ENCODE measurements around the gene TRPV6. TPM values are rescaled to one million over a fixed set of nuclear protein-coding genes. Genes with fewer than 3 reads are reported as not detected.

TRPV6 gene
- total RNA-seq, 6 donors from 2014 or later, result 0.23 to 1.5 (median 0.68) TPM

GRCh38 chr7:142919656-142920055 lies 34.1 kb upstream of the TRPV6 start:
- TF ChIP-seq CTCF (IDR thresholded peaks at IDR 0.05), result no peak
- TF ChIP-seq POLR2AphosphoS5 (IDR thresholded peaks at IDR 0.05), result no peak
- TF ChIP-seq EP300 (IDR thresholded peaks at IDR 0.05), result no peak
- no peak for TF ChIP-seq POLR2A (IDR thresholded peaks at IDR 0.05)
- ATAC-seq (ENCODE audit: low FRiP score in 2 of 2) (no peak), DNase-seq (no peak)
- Histone ChIP-seq H3K4me1 (no peaks in the 10 kb centered on the region), H3K4me3 (no peak overlapping the region), H3K27me3 (no peaks in the 10 kb centered on the region), H3K36me3 (no peaks in the 10 kb centered on the region), H3K27ac (no peak overlapping the region), H3K9me3 (no peaks in the 10 kb centered on the region)
- WGBS, 2 donors, result 92 to 97% methylated on average over 3 of the region's 3 CpGs

DNA sequence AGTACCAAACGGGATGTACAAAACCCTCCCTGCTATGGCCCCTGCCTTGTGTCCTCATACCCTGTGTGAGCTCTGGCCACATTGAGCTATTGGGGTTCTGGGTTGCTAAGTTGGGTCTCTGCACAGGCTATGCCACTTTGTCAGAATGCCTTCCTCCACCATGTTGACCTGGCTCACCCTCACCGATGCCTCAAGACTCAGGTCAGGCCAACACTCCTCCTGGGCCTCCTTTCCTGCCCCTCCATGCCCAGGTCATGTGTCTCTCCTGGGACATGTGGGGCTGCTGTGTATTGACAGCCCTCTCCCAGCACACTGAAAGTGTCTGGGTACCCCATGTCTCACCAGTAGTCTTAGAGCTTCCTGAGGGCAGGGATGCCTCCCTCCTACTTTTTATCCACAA lies 33.4 kb upstream of the TRPV6 start:
- no peaks in the 10 kb centered on the region for H3K27me3 ChIP-seq
- DNase-seq (no peak), ATAC-seq (ENCODE audit: low FRiP score in 2 of 2) (no peak)
- H3K4me1 ChIP-seq, result no peaks in the 10 kb centered on the region
- 79 to 89% methylated on average over 1 to 2 of the region's 2 CpGs for WGBS, 2 donors
- no peak for TF ChIP-seq POLR2AphosphoS5 (IDR thresholded peaks at IDR 0.05)
- no peak for TF ChIP-seq POLR2A (IDR thresholded peaks at IDR 0.05)
- no peak for TF ChIP-seq CTCF (IDR thresholded peaks at IDR 0.05)
- TF ChIP-seq EP300 (IDR thresholded peaks at IDR 0.05), result no peak
- no peaks in the 10 kb centered on the region for H3K9me3 ChIP-seq
- H3K36me3 ChIP-seq, result no peaks in the 10 kb centered on the region
- no peak overlapping the region for H3K27ac ChIP-seq
- no peak overlapping the region for H3K4me3 ChIP-seq

- ATAC-seq (ENCODE audit: low FRiP score in 2 of 2), result no peak
- H3K4me1 ChIP-seq, result no peaks in the 10 kb centered on the region
- no peaks in the 10 kb centered on the region for H3K27me3 ChIP-seq
- H3K9me3 ChIP-seq, result no peaks in the 10 kb centered on the region
- no peak overlapping the region for H3K27ac ChIP-seq
- no peaks in the 10 kb centered on the region for H3K36me3 ChIP-seq
- 78 to 81% methylated on average over 3 of the region's 3 CpGs for WGBS, 2 donors
- DNase-seq, result no peak
- no peak overlapping the region for H3K4me3 ChIP-seq
- TF ChIP-seq POLR2AphosphoS5 (IDR thresholded peaks at IDR 0.05), result no peak
- no peak for TF ChIP-seq CTCF (IDR thresholded peaks at IDR 0.05)
- TF ChIP-seq POLR2A (IDR thresholded peaks at IDR 0.05), result no peak
- TF ChIP-seq EP300 (IDR thresholded peaks at IDR 0.05), result no peak
These were observed 31.9 kb upstream of the TRPV6 start for GRCh38 chr7:142917447-142917846.

- Histone ChIP-seq H3K9me3 (no peaks in the 10 kb centered on the region), H3K4me1 (no peaks in the 10 kb centered on the region), H3K36me3 (no peaks in the 10 kb centered on the region), H3K27ac (no peak overlapping the region), H3K4me3 (no peak overlapping the region), H3K27me3 (no peaks in the 10 kb centered on the region)
- DNase-seq (no peak), ATAC-seq (ENCODE audit: low FRiP score in 2 of 2) (no peak)
- TF ChIP-seq POLR2AphosphoS5 (IDR thresholded peaks at IDR 0.05) (no peak), CTCF (IDR thresholded peaks at IDR 0.05) (no peak), POLR2A (IDR thresholded peaks at IDR 0.05) (no peak), EP300 (IDR thresholded peaks at IDR 0.05) (no peak)
- 69 to 70% methylated on average over 2 of the region's 2 CpGs for WGBS, 2 donors
These were observed 31.0 kb upstream of the TRPV6 start for GRCh38 chr7:142916508-142916907.

DNA sequence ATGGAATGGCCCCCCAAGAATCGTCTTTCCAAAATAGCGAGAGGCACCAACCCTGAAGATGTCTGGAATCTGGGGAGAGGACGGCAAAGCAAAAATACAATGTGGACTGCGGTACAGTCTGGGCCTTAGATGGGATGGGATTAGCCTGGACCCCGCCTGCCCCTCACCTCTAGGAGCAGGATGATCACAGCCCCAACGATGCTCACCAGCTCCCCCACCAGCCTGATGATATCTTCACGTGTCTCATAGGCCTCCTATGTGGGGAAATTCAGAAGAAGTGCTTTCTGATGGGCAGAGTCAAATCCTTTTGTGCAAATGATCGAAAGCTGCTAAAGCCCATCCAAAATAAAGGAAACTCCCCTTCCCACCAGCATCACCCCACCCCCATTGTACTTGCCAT lies 29.8 kb upstream of the TRPV6 start:
- Histone ChIP-seq H3K36me3 (no peaks in the 10 kb centered on the region), H3K27ac (no peak overlapping the region), H3K4me1 (peaks cover 0 to 3% (median 0%) of the 10 kb centered on the region in 4 donors), H3K9me3 (no peaks in the 10 kb centered on the region), H3K4me3 (no peak overlapping the region), H3K27me3 (no peaks in the 10 kb centered on the region)
- TF ChIP-seq EP300 (IDR thresholded peaks at IDR 0.05) (no peak), POLR2A (IDR thresholded peaks at IDR 0.05) (no peak), POLR2AphosphoS5 (IDR thresholded peaks at IDR 0.05) (no peak), CTCF (IDR thresholded peaks at IDR 0.05) (no peak)
- 86 to 88% methylated on average over 8 of the region's 8 CpGs for WGBS, 2 donors
- no peak for DNase-seq
- no peak for ATAC-seq (ENCODE audit: low FRiP score in 2 of 2)
